Smooth muscle cell (in vitro differentiated cells): Measurements from ENCODE around the gene SRCAP. TPM values are rescaled to one million over a fixed set of nuclear protein-coding genes. Genes with fewer than 3 reads are reported as not detected.

ENCODE experiments used
- DNase-seq: peaks from one replicate; lab custom pipeline; 2025; ENCODE audit not compliant: unreplicated experiment; lab: John Stamatoyannopoulos, UW
- H2AFZ ChIP-seq: fragments of 200-600 bp; sonication (generic); 2 replicates; pipeline ENCODE4 v1.6.0; 2016; ENCODE audit warnings: antibody characterized with exemption, low read depth, mild to moderate bottlenecking
- H3F3A ChIP-seq: fragments of 200-600 bp; sonication (generic); 2 replicates; pipeline ENCODE4 v1.6.0; 2017; ENCODE audit warnings: antibody characterized with exemption, low read depth
- H3K27ac ChIP-seq: fragments of 200-600 bp; sonication (generic); 2 replicates; pipeline ENCODE4 v1.5.1; 2016; ENCODE audit warnings: low read depth, mild to moderate bottlenecking
- H3K27me3 ChIP-seq: fragments of 200-600 bp; sonication (generic); 2 replicates; pipeline ENCODE4 v1.6.1; 2016; ENCODE audit warnings: low read depth, mild to moderate bottlenecking
- H3K36me3 ChIP-seq: fragments of 200-600 bp; sonication (generic); 2 replicates; pipeline ENCODE4 v1.5.1; 2016; ENCODE audit warnings: low read depth
- H3K4me1 ChIP-seq: fragments of 200-600 bp; sonication (generic); 2 replicates; pipeline ENCODE4 v1.5.1; 2016; ENCODE audit warnings: low read depth
- H3K4me2 ChIP-seq: fragments of 200-600 bp; sonication (generic); 2 replicates; pipeline ENCODE4 v1.6.0; 2016; ENCODE audit warnings: mild to moderate bottlenecking
- H3K4me3 ChIP-seq: fragments of 200-600 bp; sonication (generic); 2 replicates; pipeline ENCODE4 v1.5.1; 2016; ENCODE audit warnings: mild to moderate bottlenecking
- H3K79me2 ChIP-seq: fragments of 200-600 bp; sonication (generic); 2 replicates; pipeline ENCODE4 v1.6.0; 2016; ENCODE audit warnings: low read depth, mild to moderate bottlenecking
- H3K9ac ChIP-seq: fragments of 200-600 bp; sonication (generic); 2 replicates; pipeline ENCODE4 v1.6.0; 2016; ENCODE audit warnings: low read depth
- H3K9me3 ChIP-seq: fragments of 200-600 bp; sonication (generic); replicated peaks from 2 replicates; pipeline ENCODE4 v1.5.1; 2016; ENCODE audit warnings: low read depth
- H4K20me1 ChIP-seq: fragments of 200-600 bp; sonication (generic); 2 replicates; pipeline ENCODE4 v1.6.0; 2016; ENCODE audit warnings: low read depth
- WGBS: methylation state at CpG from one replicate; pipeline ENCODE4 v1.1.7; 2016; ENCODE audit warnings: low lambda C conversion rate; 5-methylcytosine and 5-hydroxymethylcytosine counted together
- polyA plus RNA-seq: library from polyadenylated mRNA; unstranded; fragments of >200 nt; fragmentation: Nextera tagmentation; extraction: Ambion mirVana; gene quantifications from 2 replicates; pipeline ENCODE4 v1.2.1, GENCODE V29; 2016
- total RNA-seq: library from RNA; depleted of rRNA; stranded (reverse); fragments of >200 nt; gene quantifications from 2 replicates; pipeline ENCODE4 v1.2.3, GENCODE V29; 2014
- TF ChIP-seq, protein P1 (sequence below): fragments of 200-600 bp; sonication (generic); IDR thresholded peaks from 2 replicates; pipeline ENCODE4 v1.5.1; 2017; ENCODE audit warnings: borderline replicate concordance, mild to moderate bottlenecking, antibody characterized with exemption; ENCODE audit not compliant: insufficient read depth, poor library complexity, severe bottlenecking

Gene SRCAP
- total and polyA plus RNA-seq, 2 experiments from 2014 or later, result 9.0 to 14.5 TPM

DNA sequence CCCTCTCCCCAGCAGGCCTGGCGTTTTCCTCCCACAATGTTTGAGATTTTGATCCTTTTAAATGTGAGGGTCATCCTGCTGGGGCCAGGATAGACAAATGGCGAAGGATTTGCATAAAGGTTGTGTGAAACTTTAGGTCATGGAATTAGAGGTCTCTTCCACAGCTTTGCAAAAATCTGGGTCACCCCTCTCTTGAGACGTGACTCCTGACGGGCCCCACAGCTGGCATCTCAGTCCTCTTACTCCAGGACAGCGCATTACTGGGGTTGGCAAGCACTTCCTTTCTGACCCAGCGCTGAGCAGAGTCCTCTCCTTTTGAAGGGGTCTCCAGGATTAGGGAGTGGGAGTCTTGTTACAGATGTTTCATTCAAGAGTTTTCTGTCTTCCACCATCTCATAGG is 80.6 kb downstream of the SRCAP start:
- H3K9ac ChIP-seq, result no peak overlapping the region
- H3K27me3 ChIP-seq, result no peaks in the 10 kb centered on the region
- peaks cover 9% of the 10 kb centered on the region for H3K79me2 ChIP-seq
- peaks cover 9% of the 10 kb centered on the region for H3K4me1 ChIP-seq
- H2AFZ ChIP-seq, result no peak overlapping the region
- no peak for DNase-seq
- H3K27ac ChIP-seq, result no peak overlapping the region
- 97% methylated on average over 6 of the region's 6 CpGs for WGBS
- no peaks in the 10 kb centered on the region for H3K9me3 ChIP-seq
- H4K20me1 ChIP-seq, result no peaks in the 10 kb centered on the region
- H3K36me3 ChIP-seq, result no peaks in the 10 kb centered on the region
- H3K4me3 ChIP-seq, result no peak overlapping the region
- no peak overlapping the region for H3K4me2 ChIP-seq
- peaks cover 8% of the 10 kb centered on the region for H3F3A ChIP-seq
- TF ChIP-seq, protein P1, sequence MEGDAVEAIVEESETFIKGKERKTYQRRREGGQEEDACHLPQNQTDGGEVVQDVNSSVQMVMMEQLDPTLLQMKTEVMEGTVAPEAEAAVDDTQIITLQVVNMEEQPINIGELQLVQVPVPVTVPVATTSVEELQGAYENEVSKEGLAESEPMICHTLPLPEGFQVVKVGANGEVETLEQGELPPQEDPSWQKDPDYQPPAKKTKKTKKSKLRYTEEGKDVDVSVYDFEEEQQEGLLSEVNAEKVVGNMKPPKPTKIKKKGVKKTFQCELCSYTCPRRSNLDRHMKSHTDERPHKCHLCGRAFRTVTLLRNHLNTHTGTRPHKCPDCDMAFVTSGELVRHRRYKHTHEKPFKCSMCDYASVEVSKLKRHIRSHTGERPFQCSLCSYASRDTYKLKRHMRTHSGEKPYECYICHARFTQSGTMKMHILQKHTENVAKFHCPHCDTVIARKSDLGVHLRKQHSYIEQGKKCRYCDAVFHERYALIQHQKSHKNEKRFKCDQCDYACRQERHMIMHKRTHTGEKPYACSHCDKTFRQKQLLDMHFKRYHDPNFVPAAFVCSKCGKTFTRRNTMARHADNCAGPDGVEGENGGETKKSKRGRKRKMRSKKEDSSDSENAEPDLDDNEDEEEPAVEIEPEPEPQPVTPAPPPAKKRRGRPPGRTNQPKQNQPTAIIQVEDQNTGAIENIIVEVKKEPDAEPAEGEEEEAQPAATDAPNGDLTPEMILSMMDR, result no peak

DNA sequence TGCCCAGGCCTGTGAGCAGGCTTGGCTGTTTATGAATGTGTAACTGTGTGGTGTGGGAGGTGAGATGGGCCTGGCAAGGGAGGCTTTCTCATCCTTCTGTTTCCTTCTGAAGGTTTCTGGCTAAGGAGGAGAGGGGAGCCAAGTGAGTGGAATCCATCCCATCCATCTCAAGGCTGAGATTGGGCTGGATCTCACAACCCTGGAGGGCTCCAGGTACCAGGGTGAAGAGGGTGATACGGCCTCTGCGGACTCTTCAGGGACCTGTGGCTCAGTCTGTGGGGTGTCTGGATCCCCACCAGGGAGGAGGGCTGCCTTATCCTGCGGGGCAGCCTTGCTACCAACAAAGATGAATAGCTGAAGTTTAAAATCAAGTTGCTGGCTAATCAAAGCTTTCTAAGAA is 81.0 kb downstream of the SRCAP start:
- no peaks in the 10 kb centered on the region for H3K27me3 ChIP-seq
- H3K4me3 ChIP-seq, result no peak overlapping the region
- no peak for DNase-seq
- H3K4me1 ChIP-seq, result peaks cover 7% of the 10 kb centered on the region
- no peak overlapping the region for H3K27ac ChIP-seq
- TF ChIP-seq, protein P1, result no peak
- H4K20me1 ChIP-seq, result no peaks in the 10 kb centered on the region
- no peak overlapping the region for H2AFZ ChIP-seq
- 100% methylated on average over 3 of the region's 3 CpGs for WGBS
- H3K9me3 ChIP-seq, result no peaks in the 10 kb centered on the region
- H3K9ac ChIP-seq, result no peak overlapping the region
- no peaks in the 10 kb centered on the region for H3K36me3 ChIP-seq
- peaks cover 13% of the 10 kb centered on the region for H3K79me2 ChIP-seq
- no peak overlapping the region for H3K4me2 ChIP-seq
- H3F3A ChIP-seq, result peaks cover 4% of the 10 kb centered on the region

DNA sequence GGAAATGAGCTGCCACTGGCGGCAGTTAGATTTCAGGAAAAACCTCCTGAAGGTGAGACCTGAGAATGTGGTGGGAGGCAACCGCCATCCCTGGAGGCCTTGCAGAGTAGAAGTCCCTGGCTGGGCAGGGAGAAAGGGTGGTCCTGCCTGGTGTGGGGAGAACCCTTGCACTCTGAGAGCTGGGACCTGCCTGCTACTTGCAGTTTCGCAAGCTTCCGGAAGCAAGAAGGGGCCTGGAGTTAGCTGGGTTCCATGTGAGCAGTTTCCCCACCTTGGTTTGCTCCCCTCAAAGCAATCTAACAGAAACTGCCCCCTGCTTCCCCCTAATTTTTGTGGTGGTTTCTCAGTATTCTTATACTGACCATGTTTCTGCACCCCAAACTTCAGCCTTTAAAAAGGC is 81.6 kb downstream of the SRCAP start:
- Histone ChIP-seq H3F3A (peaks cover 3% of the 10 kb centered on the region), H3K9ac (no peak overlapping the region), H3K9me3 (no peaks in the 10 kb centered on the region), H3K4me1 (peaks cover 7% of the 10 kb centered on the region), H3K27ac (no peak overlapping the region), H3K27me3 (no peaks in the 10 kb centered on the region), H4K20me1 (peaks cover 5% of the 10 kb centered on the region), H3K4me2 (no peak overlapping the region), H3K36me3 (no peaks in the 10 kb centered on the region), H3K4me3 (no peak overlapping the region), H3K79me2 (peaks cover 19% of the 10 kb centered on the region), H2AFZ (no peak overlapping the region)
- TF ChIP-seq, protein P1, result no peak
- DNase-seq, result no peak
- over 99% methylated on average over 4 of the region's 4 CpGs for WGBS

DNA sequence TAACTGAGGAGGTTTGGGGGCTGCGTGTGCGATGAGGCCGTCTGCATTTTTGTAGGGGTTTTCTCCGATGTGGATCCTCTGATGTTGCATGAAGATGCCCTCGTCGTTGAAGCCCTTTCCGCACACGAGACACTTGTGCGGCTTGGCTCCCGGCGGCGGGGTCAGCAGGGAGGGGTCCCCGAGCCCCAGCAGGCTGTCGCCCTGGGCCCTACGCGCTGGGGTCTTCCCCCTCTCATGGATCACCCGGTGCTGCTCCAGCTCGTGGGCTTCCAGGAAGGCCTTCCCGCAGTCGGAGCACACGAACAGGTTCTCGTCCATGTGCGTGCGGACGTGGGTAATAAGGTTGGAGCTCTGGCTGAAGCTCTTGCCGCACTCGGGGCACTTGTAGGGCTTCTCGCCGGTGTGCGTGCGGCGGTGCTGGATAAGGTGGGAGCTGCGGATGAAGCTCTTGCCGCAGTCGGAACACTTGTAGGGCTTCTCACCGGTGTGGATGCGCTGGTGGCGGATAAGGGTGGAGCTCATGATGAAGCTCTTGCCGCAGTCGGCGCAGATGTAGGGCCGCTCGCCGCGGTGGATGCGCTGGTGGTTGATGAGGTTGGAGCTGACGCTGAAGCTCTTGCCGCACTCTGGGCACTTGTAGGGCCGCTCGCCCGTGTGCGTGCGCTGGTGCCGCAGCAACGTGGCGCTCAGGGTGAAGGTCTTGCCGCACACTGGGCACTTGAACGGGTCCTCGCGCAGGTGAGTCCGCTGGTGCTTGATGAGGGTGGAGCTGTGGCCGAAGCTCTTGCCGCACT is 83.7 kb downstream of the SRCAP start:
- TF ChIP-seq, protein P1, result no peak
- Histone ChIP-seq H4K20me1 (peaks cover 11% of the 10 kb centered on the region), H3K4me1 (peaks cover 11% of the 10 kb centered on the region), H3K79me2 (peaks cover 32% of the 10 kb centered on the region), H3K4me2 (no peak overlapping the region), H3K36me3 (no peaks in the 10 kb centered on the region), H3K9ac (no peak overlapping the region), H2AFZ (no peak overlapping the region), H3K9me3 (no peaks in the 10 kb centered on the region), H3F3A (no peaks in the 10 kb centered on the region), H3K4me3 (no peak overlapping the region), H3K27me3 (no peaks in the 10 kb centered on the region), H3K27ac (no peak overlapping the region)
- no peak for DNase-seq
- 97% methylated on average over 63 of the region's 63 CpGs for WGBS
